ENCODE measurements around the gene GABRB1.

GRCh38 chr4:47434931-47435330, 403.6 kb downstream of the GABRB1 start:
- TF ChIP-seq POLR2A (IDR thresholded peaks at IDR 0.05; ENCODE audit: low read length) = no peak
- no peak for TF ChIP-seq TP53 (CRISPR knock-in tag; IDR thresholded peaks at IDR 0.05)
- TF ChIP-seq CTCF (IDR thresholded peaks at IDR 0.05) = no peak
- TF ChIP-seq USF2 (IDR thresholded peaks at IDR 0.05) = no peak
- no peak for TF ChIP-seq PHF8 (IDR thresholded peaks at IDR 0.05; ENCODE audit: borderline replicate concordance, low read depth)
- no peak for TF ChIP-seq ELK1 (IDR thresholded peaks at IDR 0.05; ENCODE audit: low read depth, low read length)
- no peak for TF ChIP-seq HDAC2 (IDR thresholded peaks at IDR 0.05)
- TF ChIP-seq SREBF2 (IDR thresholded peaks at IDR 0.05) = no peak
- TF ChIP-seq ZSCAN20 (CRISPR knock-in tag; IDR thresholded peaks at IDR 0.05) = no peak
